Measurements from ENCODE around the gene INPP5B.

Gene INPP5B

DNA sequence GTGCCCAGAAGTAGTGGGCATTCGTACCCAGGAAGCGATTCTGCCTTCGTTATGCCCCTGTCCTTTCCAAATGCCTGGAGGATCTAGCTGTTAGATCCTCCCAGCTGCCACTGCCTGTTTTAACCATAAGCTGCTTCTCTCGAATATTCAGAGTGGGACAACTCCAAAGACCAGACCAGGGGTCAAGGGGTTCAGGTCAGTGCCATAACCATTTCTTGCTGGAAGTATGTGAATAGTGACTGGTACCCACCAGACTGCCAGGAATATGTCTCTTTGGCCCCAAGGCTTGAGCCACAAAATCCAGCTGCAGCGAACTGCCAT is 86.5 kb downstream of the INPP5B start:
- TF ChIP-seq POLR2A (IDR thresholded peaks at IDR 0.05; ENCODE audit: low read length) = no peak
- TF ChIP-seq GATA1 (IDR thresholded peaks at IDR 0.05; ENCODE audit: low read depth, low read length) = no peak
- no peak for DNase-seq

DNA sequence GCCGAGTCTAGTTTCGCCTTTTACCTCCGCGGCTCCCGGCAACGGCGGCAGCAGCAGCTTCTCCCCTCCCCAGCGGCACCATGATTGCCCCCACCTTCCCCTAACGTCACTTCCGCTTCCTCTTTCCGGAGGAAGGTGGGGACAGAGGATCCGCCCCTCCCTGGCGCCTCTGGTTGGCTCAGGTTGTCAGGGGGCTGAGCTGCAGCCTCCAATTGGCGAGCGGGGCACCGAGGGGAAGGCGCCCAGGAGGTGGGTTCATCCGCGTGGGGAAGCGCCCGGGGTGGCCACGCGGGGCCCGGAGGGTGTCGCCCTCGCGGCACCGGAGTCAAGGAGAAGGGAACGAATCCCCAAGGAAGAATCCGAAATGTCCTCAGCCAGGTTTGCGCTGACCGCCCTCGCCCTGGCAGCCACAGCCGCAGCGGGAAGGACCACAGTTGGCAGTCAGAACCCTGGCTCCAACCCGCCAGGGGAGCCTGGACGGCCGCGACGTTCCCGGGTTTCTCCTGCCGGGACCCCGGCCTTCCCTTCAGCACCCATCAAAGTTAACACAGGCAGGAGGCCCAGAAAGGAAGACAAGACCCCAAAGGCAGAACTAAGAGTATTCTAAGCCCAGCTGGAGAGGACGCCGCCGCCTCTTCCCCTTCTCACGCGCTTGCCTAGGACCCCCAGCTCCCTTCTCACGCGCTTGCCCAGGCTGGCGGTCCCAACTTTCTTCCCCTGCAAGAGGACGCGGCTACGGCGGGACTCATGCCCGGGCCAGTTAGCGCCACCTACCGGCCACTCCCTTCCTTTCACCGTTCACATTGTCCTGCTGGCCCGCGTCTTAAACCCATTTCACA is 87.1 kb downstream of the INPP5B start, which contains the start of gene MTF1:
TSS of gene MTF1 (minus strand) at position 86 of the 839 bp plus-strand sequence. CDS start 1,934 bp downstream, outside the sequence.
- TF ChIP-seq POLR2A (IDR thresholded peaks at IDR 0.05; ENCODE audit: low read length) (peak; percentile 87), GATA1 (IDR thresholded peaks at IDR 0.05; ENCODE audit: low read depth, low read length) (no peak)
- DNase-seq = peak; percentile 98

DNA sequence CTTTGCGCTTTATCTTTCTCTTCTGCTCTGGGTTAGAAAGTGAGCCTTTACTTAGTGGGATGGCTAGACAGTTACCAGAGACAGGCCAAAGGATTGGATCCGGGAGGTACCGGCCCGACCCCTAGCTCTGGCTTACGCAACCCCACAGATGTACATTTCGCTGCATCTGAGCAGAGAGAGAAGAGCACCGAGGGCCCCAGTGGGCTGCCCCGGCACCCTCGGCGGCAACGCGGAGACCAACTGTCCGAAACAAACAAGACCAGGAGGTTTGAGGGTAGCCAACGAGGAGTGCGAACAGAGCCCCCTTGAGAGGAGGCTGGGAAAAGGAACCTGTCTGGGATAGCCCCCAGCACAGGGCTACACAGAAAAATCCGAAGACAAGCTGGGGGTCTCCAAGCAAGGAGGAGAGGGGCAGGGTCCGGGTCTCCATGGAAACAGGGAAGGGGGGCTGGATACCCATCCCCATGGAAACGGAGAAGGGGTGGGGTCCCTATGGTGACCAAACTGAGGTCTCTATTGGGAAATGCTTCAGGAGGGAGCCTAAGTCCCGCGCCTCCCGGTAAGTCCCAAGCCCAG is 87.8 kb downstream of the INPP5B start:
- peak; percentile 65 to 75 for DNase-seq
- TF ChIP-seq POLR2A (IDR thresholded peaks at IDR 0.05; ENCODE audit: low read length) = no peak
- no peak for TF ChIP-seq GATA1 (IDR thresholded peaks at IDR 0.05; ENCODE audit: low read depth, low read length)

DNA sequence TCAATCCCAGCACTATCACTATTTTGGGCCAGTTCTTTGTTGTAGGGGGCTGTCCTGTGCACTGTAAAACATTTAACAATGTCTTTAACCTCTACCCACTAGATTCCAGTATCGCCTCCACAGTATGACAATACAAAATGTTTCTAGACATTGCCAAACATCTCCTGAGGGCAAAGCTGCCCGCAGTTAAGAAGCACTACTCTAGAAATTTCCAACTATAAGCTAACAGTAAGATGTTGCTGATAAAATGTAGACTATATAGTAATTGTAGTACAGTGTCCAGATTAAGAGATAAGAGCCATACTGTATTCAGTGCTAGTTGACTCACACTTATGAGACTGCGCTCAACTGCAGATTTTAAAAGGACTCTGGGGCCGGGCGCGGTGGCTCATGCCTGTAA is 92.4 kb downstream of the INPP5B start:
- DNase-seq = no peak
- no peak for TF ChIP-seq GATA1 (IDR thresholded peaks at IDR 0.05; ENCODE audit: low read depth, low read length)
- TF ChIP-seq POLR2A (IDR thresholded peaks at IDR 0.05; ENCODE audit: low read length) = no peak

DNA sequence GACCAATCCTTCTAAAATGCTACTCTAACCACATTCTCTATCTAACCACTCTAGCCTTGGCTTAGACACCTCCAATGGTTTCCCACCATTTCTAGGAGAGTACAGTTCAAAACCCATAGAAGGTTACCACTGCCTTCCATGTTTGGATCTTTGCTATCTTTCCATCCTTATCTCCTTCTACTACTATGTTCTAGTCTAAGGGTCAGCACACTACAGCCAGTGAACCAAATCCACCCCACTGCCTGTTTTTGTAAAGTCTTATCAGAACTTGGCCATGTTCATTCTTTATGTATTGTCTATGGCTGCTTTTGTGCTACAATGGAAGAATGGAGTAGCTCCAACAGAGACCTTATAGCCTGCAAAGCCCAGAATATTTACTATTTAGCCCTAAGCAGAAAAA is 93.7 kb downstream of the INPP5B start:
- DNase-seq = peak in 1 of 2 experiments; percentile 10
- no peak for TF ChIP-seq GATA1 (IDR thresholded peaks at IDR 0.05; ENCODE audit: low read depth, low read length)
- no peak for TF ChIP-seq POLR2A (IDR thresholded peaks at IDR 0.05; ENCODE audit: low read length)

DNA sequence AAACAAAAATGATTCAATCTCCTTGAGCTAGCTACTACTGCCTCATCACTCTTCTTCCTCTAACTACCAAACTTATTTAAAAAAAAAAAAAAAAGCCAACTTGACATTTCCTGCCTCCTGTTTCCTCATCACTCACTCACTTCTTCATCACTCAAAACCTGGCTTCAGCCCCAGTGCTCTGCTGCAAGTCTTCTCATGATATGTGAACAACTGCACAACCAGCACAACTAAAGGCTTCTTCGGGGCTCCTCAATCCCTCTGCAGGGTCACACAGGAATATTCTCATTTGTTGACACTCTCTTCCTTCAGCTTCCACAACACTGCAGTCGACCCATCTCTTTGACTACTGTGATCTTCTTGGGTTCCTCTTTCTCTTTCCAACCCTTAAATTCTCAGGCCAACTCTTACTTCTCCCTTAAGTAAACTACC is 95.1 kb downstream of the INPP5B start:
- DNase-seq = no peak

DNA sequence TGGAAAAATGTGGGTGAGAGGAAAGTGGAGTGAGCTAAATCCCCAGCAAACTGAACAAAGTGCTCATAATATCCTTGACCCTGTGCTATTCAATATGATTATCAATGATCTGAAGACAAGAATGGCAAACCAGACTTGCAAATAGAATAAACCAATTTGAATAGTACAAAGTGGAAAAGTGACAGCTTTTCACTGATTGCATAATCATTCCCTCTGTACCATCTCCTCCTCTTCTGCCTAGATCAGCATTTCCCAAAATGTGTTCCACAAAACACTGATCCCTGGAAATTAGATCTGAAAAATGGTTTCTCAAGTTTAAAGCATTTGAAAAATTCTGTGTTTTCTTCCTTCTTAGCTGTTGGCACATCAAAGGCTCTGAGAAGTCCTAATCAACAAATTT is 95.6 kb downstream of the INPP5B start:
- DNase-seq = no peak
- no peak for TF ChIP-seq POLR2A (IDR thresholded peaks at IDR 0.05; ENCODE audit: low read length)
- no peak for TF ChIP-seq GATA1 (IDR thresholded peaks at IDR 0.05; ENCODE audit: low read depth, low read length)

More for the DNA sequence above, 95.1 kb downstream of the INPP5B start:
- no peak for TF ChIP-seq GATA1 (IDR thresholded peaks at IDR 0.05; ENCODE audit: low read depth, low read length)
- no peak for TF ChIP-seq POLR2A (IDR thresholded peaks at IDR 0.05; ENCODE audit: low read length)

DNA sequence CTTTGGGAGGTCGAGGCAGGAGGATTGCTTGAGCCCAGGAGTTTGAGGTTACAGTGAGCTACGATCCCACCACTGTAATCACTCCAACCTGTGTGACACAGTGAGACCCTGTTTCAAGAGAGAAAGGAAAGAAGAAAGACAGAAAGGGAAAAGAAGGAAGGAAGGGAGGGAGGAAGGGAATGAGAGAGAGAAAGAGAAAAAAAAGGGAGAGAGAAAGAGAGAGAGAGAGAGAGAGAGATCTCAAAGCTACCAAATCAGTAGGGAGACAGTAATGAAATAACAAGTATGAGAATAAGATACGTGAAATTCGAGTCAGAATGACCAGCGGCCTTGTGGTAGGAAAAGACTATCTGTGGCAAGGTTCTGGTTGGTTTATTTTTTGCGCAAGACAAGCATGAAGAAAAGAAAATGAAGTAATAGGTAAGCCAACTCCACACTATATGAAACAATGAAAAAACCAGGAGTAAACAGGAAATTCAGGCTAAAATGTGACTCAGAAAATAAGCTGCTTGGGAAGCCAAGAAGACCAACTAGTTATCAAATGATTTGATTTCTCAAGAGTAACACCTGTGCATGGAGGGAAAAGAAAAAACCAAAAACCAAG is 96.4 kb downstream of the INPP5B start:
- no peak for TF ChIP-seq POLR2A (IDR thresholded peaks at IDR 0.05; ENCODE audit: low read length)
- no peak for TF ChIP-seq GATA1 (IDR thresholded peaks at IDR 0.05; ENCODE audit: low read depth, low read length)
- no peak for DNase-seq

DNA sequence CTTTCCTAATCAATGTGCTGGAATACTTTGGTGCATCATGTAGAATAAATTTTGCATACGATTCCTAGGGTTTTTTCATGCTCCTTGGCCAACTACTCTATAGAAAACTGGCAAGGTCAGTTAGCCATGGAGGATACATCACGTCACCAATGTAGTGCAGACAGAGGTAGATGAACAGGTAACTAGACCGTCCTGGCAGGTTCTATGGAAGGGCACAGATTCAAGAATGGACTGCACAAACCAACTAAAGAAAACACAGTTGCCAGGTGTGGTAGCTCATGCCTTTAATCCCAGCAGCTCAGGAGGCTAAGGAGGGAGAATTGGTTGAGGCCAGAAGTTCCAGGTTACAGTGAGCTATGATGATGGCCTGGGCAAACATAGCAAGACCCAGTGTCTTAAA is 97.4 kb downstream of the INPP5B start:
- no peak for DNase-seq
- TF ChIP-seq POLR2A (IDR thresholded peaks at IDR 0.05; ENCODE audit: low read length) (no peak), GATA1 (IDR thresholded peaks at IDR 0.05; ENCODE audit: low read depth, low read length) (no peak)

DNA sequence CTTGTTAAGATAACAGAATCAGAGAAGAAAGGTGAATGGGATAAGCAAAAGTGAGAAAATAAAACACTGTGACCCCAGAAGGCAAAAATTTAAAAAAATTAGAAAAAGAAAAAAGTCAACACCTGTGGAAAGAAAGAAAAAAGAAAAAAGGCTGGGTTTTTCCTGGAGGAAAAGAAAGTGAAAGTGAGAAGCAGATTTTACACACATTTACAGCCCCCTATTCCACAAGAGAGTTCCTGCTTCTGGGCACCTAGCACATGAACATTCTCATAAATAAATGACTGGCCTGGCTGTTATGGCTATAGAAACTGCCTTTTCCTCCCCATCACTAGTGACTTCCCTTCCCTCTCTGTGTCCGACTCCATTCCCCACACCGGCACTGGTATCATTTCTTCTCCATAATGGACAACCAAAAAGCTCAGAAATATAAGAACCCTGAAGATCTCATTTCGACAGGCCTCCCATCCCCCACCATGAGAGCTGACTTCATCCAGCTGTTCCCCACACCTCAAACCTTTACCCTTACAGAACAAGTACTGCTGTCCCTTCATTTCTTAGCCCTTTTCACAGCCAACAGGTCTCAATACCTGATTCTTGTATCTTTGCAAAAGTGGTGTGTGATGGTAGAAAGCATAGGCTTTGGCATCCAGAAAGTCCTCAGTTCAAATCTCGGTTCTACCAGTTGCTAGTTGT is 100.1 kb downstream of the INPP5B start:
- no peak for DNase-seq
- TF ChIP-seq POLR2A (IDR thresholded peaks at IDR 0.05; ENCODE audit: low read length) = no peak
- TF ChIP-seq GATA1 (IDR thresholded peaks at IDR 0.05; ENCODE audit: low read depth, low read length) = no peak

DNA sequence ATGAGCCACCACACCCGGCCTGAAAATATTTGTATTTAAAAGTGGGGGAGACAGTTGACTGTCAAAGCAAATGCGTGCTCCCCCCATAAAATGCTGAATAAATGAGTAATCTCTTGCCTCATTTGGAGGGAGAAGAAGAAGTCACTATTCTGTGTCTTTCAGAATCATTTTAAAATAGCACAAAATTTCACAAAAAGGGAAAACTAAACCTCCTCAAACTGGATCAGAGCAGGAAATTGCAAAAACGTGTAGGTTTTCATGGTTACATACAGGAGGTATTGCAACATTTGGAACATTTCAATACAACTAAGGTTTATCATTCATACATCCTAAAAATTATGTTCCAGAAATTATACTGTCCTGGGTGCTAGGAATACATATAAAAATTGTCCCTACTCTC is 101.1 kb downstream of the INPP5B start:
- DNase-seq = no peak
- TF ChIP-seq POLR2A (IDR thresholded peaks at IDR 0.05; ENCODE audit: low read length) = no peak
- no peak for TF ChIP-seq GATA1 (IDR thresholded peaks at IDR 0.05; ENCODE audit: low read depth, low read length)

DNA sequence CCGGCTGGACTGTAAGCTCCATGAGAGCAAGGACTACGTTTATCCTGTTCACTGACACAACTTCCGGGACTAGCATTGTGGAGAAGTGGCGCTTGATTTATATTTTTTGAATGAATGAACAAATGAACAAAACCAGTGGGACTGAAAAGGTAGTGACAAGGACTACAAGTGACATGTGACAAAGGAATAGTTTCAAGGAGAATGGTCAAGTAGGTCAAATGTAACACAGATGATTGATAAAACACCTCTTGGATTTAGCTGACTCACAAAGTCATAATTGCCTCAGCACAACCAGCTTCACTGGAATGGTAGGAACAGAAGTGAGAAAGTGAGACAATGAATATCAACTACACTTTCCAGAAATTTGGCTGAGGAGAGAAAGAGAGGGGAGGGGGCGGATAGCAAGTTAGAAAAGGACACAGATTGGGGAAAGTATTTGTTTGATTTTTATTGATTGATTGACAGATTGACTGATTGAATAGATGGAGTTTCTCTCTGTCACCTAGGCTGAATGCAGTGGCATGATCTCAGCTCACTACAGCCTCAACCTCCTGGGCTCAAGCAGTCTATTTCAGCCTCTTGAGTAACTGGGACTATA is 101.7 kb downstream of the INPP5B start:
- no peak for TF ChIP-seq GATA1 (IDR thresholded peaks at IDR 0.05; ENCODE audit: low read depth, low read length)
- TF ChIP-seq POLR2A (IDR thresholded peaks at IDR 0.05; ENCODE audit: low read length) = no peak
- DNase-seq = no peak

DNA sequence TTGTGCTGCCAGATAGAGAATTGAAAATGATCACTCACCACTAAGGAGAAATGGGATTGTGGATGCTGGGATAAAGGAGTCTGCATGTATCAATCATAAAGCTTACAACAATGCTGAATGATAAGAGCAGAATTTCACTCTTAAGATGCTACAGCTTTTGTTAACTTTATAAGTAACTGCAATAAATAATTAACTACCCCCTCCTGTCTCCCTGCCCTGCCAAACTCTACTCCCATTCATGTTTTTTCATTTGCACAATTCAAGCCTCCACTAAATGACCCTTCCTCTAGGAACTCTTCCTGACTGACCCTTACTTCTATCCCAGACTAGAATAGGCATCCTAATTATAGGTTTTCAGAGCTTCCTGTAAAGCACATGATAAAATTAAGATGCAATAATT is 102.3 kb downstream of the INPP5B start:
- no peak for DNase-seq
- TF ChIP-seq GATA1 (IDR thresholded peaks at IDR 0.05; ENCODE audit: low read depth, low read length) = no peak
- no peak for TF ChIP-seq POLR2A (IDR thresholded peaks at IDR 0.05; ENCODE audit: low read length)

DNA sequence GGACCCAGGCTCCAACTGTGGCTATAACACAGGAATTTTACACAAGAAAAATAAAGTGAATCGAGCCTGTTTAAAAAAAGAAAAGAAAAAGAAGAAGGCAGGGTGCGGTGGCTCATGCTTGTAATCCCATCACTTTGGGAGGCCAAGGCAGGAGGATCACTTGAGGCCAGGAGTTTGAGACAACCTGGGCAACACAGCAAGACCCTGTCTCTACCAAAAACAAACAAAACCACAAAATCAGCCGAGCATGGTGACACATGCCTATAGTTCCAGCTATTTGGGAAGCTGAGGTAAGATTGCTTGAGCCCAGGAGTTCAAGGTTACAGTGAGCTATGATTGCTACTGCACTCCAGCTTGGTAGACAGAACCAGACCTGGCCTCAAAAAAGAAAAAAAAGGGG is 105.2 kb downstream of the INPP5B start:
- TF ChIP-seq GATA1 (IDR thresholded peaks at IDR 0.05; ENCODE audit: low read depth, low read length) (no peak), POLR2A (IDR thresholded peaks at IDR 0.05; ENCODE audit: low read length) (no peak)
- no peak for DNase-seq

All from erythroblast (primary cell).